HG02610 (cell line): ENCODE data around the gene KRT80.

Experiments
- ATAC-seq: cut with Tn5 transposase; IDR thresholded peaks from one replicate; pipeline ENCODE4 v1.9.1; 2021; ENCODE audit warnings: mild to moderate bottlenecking, moderate library complexity; ENCODE audit not compliant: unreplicated experiment

Gene KRT80

GRCh38 chr12:52181746-52182145, 10.1 kb downstream of the KRT80 start:
- ATAC-seq: no peak

- ATAC-seq: no peak
These were observed 10.7 kb downstream of the KRT80 start for GRCh38 chr12:52180971-52181628.

- no peak for ATAC-seq
These were observed 12.3 kb downstream of the KRT80 start for GRCh38 chr12:52179396-52179973.

- ATAC-seq: no peak
These were observed 12.8 kb downstream of the KRT80 start for GRCh38 chr12:52178984-52179383.

GRCh38 chr12:52178443-52178842, 13.4 kb downstream of the KRT80 start:
- ATAC-seq: no peak

GRCh38 chr12:52175371-52176350, 16.2 kb downstream of the KRT80 start:
- no peak for ATAC-seq

GRCh38 chr12:52173526-52173925, 18.3 kb downstream of the KRT80 start:
- ATAC-seq: no peak

GRCh38 chr12:52172956-52173355, 18.9 kb downstream of the KRT80 start:
- ATAC-seq: no peak

GRCh38 chr12:52171950-52172512, 19.8 kb downstream of the KRT80 start:
- ATAC-seq: no peak

- no peak for ATAC-seq
These were observed 21.0 kb downstream of the KRT80 start for GRCh38 chr12:52170827-52171226.

GRCh38 chr12:52169886-52170285, 21.9 kb downstream of the KRT80 start:
- no peak for ATAC-seq

- ATAC-seq: no peak
These were observed 23.6 kb downstream of the KRT80 start for GRCh38 chr12:52168019-52168717.

GRCh38 chr12:52167526-52167925, 24.3 kb downstream of the KRT80 start:
- no peak for ATAC-seq

- no peak for ATAC-seq
These were observed 25.1 kb downstream of the KRT80 start for GRCh38 chr12:52166672-52167071.

GRCh38 chr12:52165096-52165855, 26.5 kb downstream of the KRT80 start:
- ATAC-seq: no peak

- no peak for ATAC-seq
These were observed 27.2 kb downstream of the KRT80 start for GRCh38 chr12:52164624-52165023.

- no peak for ATAC-seq
These were observed 28.8 kb downstream of the KRT80 start for GRCh38 chr12:52162981-52163380.

GRCh38 chr12:52160200-52160599, 31.6 kb downstream of the KRT80 start:
- no peak for ATAC-seq

GRCh38 chr12:52157566-52158150, 34.2 kb downstream of the KRT80 start:
- ATAC-seq: no peak
